HG03045 (cell line): ENCODE data around the gene CEP112.
"Not testable (repeated sequence)": the region's sequence is repeated elsewhere in the genome, so short reads cannot be mapped to it uniquely, and the experiment has no call there.

ENCODE experiments used
- ATAC-seq: cut with Tn5 transposase; IDR thresholded peaks from one replicate; pipeline ENCODE4 v1.9.1; 2021; ENCODE audit warnings: mild to moderate bottlenecking, moderate library complexity; ENCODE audit not compliant: unreplicated experiment

The CEP112 gene

DNA sequence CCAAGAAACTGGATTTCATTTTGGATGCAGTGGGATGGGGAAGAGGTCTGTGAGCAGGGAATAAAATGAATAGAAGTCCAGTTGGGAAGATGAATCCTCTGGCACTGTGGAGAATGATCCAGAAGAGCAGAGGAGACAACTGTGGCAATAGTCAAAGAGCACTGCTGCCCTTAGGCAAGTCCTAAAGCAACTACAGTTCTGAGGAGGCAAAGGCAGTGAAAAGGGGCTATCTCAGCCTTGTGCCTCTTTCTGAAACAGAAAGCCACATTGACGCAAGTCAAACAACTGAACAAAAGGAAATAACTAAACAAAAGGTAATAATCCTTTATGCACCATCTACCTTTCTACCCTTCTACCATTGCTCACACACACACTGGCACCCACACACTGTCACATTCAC is 392.5 kb downstream of the CEP112 start:
- ATAC-seq = no peak

GRCh38 chr17:65797809-65798208 is 394.1 kb downstream of the CEP112 start:
- ATAC-seq = no peak

DNA sequence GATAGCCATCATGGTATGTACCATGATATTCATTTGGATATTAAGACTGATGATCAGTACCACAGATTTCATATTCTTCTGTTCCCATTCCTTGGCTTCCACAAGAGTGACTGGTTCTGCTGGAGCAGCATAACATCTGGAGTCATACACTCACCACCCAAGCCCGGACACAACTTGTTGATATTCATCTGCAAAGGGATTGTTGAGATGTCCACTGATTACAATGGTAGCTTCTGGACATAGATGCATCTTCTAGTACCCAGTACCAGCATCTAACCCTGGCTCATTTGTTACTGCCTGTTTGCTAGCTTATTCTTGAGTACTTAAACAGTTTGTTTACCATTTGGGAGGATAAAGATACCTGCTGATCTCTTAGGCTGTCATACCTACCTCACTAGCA is 394.8 kb downstream of the CEP112 start:
- no peak for ATAC-seq

GRCh38 chr17:65794572-65794971 is 397.4 kb downstream of the CEP112 start:
- ATAC-seq = no peak

- ATAC-seq = no peak
Observed at GRCh38 chr17:65790241-65790640, 401.7 kb downstream of the CEP112 start.

DNA sequence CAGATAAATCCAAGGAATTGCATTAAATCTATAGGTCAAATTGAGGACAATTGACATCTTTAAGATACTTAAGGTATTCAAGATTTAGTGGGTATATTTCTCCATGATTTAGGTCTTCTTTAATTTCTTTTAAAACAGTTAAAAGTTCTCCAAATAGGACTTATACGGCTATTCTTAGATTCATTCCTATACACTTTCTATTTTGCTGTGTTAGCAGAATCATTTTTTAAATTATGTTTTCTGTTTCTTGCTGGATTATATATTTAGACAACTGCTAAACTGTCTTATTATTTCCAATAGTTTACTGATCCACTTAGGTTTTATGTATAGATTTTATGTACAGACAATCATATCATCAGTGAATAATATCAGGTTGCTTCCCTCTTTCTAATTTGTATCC is 404.4 kb downstream of the CEP112 start:
- no peak for ATAC-seq

GRCh38 chr17:65786479-65786878 is 405.5 kb downstream of the CEP112 start:
- ATAC-seq = no peak

GRCh38 chr17:65785109-65785508 is 406.8 kb downstream of the CEP112 start:
- ATAC-seq = no peak

DNA sequence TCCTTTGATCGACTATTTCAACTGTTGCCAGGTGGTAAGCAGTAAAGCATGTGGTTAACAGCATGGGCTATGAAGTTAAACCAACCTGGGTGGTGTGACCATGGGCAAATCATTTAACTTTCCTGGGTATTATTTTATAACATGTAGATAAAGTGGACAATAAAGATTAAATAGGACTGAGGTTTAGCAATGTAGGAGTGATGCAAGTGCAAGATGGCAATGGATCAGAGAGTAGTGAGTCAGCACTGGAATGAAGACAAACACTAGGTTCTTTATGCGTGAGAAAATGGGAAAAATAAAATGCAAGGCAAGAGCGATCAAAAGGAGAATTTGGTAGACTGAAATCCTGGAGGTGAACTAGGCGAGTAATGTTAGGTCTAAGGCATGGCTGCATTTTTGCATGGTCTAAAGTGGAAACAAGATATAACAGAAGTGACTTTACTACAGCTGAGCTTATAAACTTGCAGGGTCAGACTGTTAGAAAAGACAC is 408.0 kb downstream of the CEP112 start:
- no peak for ATAC-seq

- ATAC-seq = not testable (repeated sequence)
Observed at GRCh38 chr17:65782104-65782706, 409.7 kb downstream of the CEP112 start.

DNA sequence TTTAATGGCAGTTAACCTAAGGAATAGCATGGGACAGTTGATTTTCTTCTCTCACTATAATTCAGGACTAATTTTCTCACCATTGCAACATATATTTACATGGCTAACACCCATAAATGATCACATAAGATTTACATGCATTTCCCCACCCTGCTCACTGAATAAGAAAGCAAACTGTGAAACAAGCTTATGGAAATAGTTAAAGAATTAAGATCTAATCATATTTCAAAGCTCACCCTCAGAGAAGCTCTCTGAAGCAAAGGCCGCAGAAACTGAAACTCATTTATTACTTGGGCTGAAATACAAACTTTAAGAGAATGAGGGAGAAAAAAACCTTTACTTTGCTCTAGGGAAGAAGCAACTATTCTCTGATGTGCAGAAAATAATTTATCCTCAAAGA is 411.8 kb downstream of the CEP112 start:
- no peak for ATAC-seq

GRCh38 chr17:65776890-65777289 is 415.0 kb downstream of the CEP112 start:
- ATAC-seq = no peak

DNA sequence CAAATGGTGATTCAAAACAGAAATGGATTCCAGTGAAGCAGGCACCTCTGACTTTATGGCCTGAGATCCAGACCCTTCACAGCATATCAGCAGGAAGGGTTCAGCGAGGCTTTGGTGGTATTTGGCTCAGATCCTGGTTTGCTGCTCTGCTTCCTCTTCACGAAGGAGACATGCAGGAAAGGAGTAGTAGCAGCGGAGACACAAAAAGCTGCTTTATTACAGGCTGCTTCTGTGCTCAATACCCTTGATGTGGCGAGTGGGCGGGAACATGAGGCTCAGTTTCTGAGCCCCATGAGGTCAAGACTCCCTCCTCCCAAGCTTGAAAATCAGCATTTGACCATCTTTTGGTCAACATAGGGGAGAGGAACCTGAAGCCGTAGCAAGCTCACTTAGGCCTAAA is 417.1 kb downstream of the CEP112 start:
- ATAC-seq = no peak

DNA sequence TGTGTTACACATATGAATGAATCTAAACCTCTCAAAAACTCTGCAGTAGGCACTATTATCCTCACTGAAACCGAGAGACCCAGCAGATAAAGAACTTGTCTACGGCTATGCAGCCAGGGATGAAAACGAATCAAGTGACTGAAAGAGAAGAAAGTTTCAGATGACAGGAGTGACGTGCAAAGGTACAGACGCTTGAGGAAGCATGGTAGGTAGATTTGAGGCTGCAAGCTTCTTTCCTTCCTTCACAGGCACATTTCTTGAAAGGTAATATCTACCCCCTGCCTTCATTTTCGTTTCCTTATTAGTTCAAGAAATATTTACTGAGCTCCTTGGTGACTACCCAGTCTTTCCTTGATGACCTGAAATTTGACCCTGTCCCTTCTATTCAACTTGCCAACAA is 418.9 kb downstream of the CEP112 start:
- ATAC-seq = no peak

DNA sequence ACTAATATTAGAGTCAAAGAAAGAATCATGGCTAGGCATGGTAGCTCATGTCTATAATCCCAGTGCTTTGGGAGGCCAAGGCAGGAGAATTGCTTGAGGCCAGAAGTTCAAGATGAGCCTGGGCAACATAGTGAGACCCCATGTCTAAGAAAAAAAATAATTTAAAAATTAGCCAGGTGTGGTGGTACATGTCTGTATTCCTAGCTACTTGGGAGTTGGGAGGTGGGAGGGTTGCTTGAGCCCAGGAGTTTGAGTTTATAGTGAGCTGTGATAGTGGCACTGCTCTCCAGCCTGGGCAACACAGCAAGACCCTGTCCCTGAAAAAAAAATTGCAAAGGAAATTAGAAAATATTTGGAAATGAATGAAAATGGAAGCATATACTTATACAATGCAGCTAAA is 420.2 kb downstream of the CEP112 start:
- ATAC-seq = no peak

- no peak for ATAC-seq
Observed at GRCh38 chr17:65763786-65764185, 428.1 kb downstream of the CEP112 start.

DNA sequence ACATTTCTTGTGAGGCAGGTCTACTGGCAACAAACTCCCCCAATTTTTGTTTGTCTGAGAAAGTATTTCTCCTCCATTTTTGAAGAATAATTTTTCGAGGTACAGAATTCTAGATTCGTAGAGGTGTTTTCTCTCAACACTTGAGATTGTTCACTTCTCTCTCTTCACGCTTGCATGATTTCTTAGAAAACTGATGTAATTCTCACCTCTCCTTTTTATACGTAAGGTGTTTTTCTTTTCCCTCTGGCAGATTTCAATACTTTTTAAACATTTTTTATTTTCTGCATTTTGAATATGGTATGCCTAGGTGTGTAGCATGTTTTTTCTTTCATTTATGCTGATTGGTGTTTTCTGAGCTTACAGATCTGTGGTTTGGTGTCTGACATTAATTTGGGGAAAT is 429.0 kb downstream of the CEP112 start:
- ATAC-seq = no peak

DNA sequence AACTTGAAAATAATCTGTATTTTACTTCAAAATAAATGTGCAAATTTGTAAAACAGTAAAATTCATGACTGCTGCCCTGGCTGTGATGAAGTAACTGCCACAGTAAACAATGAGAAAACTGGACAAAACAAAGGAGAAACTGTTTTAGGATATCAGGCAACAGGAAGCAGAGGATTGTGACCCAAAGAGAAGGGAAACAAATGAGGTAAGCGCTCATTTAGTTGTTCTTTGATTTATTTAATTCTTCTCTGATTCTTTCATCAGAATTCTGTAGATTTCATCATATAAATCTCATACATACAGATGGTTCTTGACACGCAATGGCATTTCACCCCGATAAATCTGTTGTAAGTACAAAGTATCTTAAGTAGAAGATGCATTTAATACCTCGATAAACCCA is 432.4 kb downstream of the CEP112 start:
- ATAC-seq = no peak

GRCh38 chr17:65756760-65757159 is 435.2 kb downstream of the CEP112 start:
- no peak for ATAC-seq

DNA sequence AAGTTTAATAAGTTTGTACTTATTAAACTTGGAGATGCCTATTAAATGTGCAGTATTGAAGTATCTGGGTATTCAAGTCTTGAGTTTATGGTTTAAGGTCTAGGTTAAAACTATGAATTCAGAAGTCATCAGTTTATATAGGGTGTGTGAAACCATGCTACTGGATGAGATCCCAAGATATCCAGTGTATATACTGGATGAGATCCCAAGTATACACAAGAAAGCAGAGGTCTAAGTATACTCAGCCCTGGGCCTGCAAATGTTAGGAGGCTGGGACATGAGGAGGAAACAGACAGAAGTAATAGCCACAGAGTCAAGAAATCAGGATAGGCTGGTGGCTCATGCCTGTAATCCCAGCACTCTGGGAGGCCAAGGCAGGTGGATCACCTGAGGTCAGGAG is 436.1 kb downstream of the CEP112 start:
- ATAC-seq = no peak

DNA sequence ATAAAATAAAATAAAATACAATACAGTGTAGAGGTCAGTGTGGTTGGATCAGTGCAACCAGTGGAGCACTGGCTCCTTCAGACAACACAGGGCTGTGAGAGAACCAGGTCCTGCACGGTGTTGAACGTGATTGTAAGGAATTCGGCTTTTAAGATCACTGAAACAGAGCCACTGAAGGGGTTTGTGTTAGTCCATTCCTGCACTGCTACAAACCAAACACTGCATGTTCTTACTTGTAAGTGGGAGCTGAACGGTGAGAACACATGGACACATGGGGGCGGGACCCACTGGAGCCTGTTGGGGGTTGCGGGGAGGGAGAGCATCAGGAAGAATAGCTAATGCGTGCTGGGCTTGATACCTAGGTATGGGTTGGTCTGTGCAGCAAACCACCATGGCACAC is 437.3 kb downstream of the CEP112 start:
- no peak for ATAC-seq

- no peak for ATAC-seq
Observed at GRCh38 chr17:65754081-65754480, 437.9 kb downstream of the CEP112 start.

GRCh38 chr17:65753348-65753747 is 438.6 kb downstream of the CEP112 start:
- no peak for ATAC-seq
